ENCODE results near the gene GTPBP10. TPM values are rescaled to one million over a fixed set of nuclear protein-coding genes. Genes with fewer than 3 reads are reported as not detected.

Gene GTPBP10
- total RNA-seq (ENCODE audit: low replicate concordance), result 11.5 and 17.9 TPM in 2 replicates

GRCh38 chr7:90346336-90347125, at the start of gene GTPBP10:
Gene GTPBP10 (plus strand): TSS chr7:90346716. CDS start chr7:90346742, 26 bp downstream.

GRCh38 chr7:90320801-90321494, 25.6 kb upstream of the GTPBP10 start, which contains the start of gene FAM237B:
Gene FAM237B (minus strand): TSS chr7:90321304. CDS start chr7:90319748, 1,556 bp downstream.

GRCh38 chr7:90403174-90404113, 56.9 kb downstream of the GTPBP10 start, which contains the start of gene CLDN12:
Gene CLDN12 (plus strand): TSS chr7:90403461. CDS start chr7:90412677, 9,216 bp downstream.

Other genes starting within 250 kb of the GTPBP10 start
- gene STEAP1, start 192.2 kb upstream of the GTPBP10 start, total RNA-seq (ENCODE audit: low replicate concordance), result 8.9 and 53.9 TPM in 2 replicates
- gene STEAP2, start 135.0 kb upstream of the GTPBP10 start, total RNA-seq (ENCODE audit: low replicate concordance), result 2.6 and 48.2 TPM in 2 replicates
- gene CFAP69, start 101.5 kb upstream of the GTPBP10 start, total RNA-seq (ENCODE audit: low replicate concordance), result 3.7 and 19.4 TPM in 2 replicates
- not detected in 2 replicates for gene FAM237B, start 25.4 kb upstream of the GTPBP10 start, total RNA-seq (ENCODE audit: low replicate concordance)
- gene CLDN12, start 56.7 kb downstream of the GTPBP10 start, total RNA-seq (ENCODE audit: low replicate concordance), result 21.2 and 36.4 TPM in 2 replicates
- not detected in 2 replicates for gene PTTG1IP2, start 122.9 kb downstream of the GTPBP10 start, total RNA-seq (ENCODE audit: low replicate concordance)
- 28.7 and 54.0 TPM in 2 replicates for gene CDK14, start 249.6 kb downstream of the GTPBP10 start, total RNA-seq (ENCODE audit: low replicate concordance)

All from smooth muscle cell of the coronary artery (primary cell).